Measurements from ENCODE around the gene NFIX. TPM values are rescaled to one million over a fixed set of nuclear protein-coding genes. Genes with fewer than 3 reads are reported as not detected.

NFIX gene
- polyA plus RNA-seq, 1 donor (not counting 4 experiments of a cell fraction or from before 2014, with no cell fraction given) = 5.2 TPM

DNA sequence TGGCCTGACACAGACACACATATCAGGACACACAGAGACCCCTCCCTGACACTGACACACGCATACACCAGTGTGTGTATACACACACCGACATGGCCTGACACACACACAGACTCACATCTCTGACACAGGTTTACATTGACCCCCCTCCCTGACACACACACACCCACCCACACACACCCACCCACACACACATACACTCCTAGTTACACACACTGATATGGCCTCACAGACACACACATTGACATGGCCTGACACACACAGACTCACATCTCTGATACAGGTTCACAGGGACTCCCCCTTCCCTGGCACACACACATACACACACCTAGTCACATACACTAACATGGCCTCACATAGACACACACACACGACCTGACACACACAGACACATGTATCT is 4.4 kb upstream of the NFIX start:
- TF ChIP-seq EZH2 (IDR thresholded peaks at IDR 0.05; ENCODE audit: low read length) (no peak), CTCF (optimal IDR thresholded peaks at IDR 0.05 in 1 of 3, IDR thresholded peaks at IDR 0.05 in 1 of 3, conservative IDR thresholded peaks at IDR 0.05 in 1 of 3; ENCODE audit: extremely low read depth in 1 of 3, insufficient read depth in 2 of 3, low read length in 3 of 3) (no peak)
- H3K27me3 ChIP-seq (ENCODE audit: control insufficient read depth, extremely low read depth, insufficient read depth, low read length) = no peaks in the 10 kb centered on the region
- peak; percentile 9 for FAIRE-seq
- H3K36me3 ChIP-seq (ENCODE audit: control insufficient read depth in 2 of 2, extremely low read depth in 1 of 2, insufficient read depth in 2 of 2, low read length in 2 of 2) = no peaks in the 10 kb centered on the region
- no peak overlapping the region for H3K4me2 ChIP-seq (ENCODE audit: control insufficient read depth, extremely low read depth, insufficient read depth, low read depth, low read length)
- no peak overlapping the region for H3K4me3 ChIP-seq (ENCODE audit: control insufficient read depth in 2 of 3, extremely low read depth in 1 of 3, insufficient read depth in 2 of 3, low read depth in 1 of 3, low read length in 3 of 3)
- no peak overlapping the region for H2AFZ ChIP-seq (ENCODE audit: control insufficient read depth, low read length)
- dilution Hi-C loops (cut with MboI; ENCODE audit: extremely low pct_ligation_motif_present, low sequenced_read_pairs) = no loop called here
- H3K4me1 ChIP-seq (ENCODE audit: control insufficient read depth, extremely low read depth, insufficient read depth, low read length) = peaks cover 5% of the 10 kb centered on the region
- no peaks in the 10 kb centered on the region for H3K9me1 ChIP-seq (ENCODE audit: control insufficient read depth, extremely low read depth, insufficient read depth, low read length)
- peaks cover 2% of the 10 kb centered on the region for H3K9me3 ChIP-seq (ENCODE audit: control insufficient read depth, low read depth, low read length)
- peaks cover 7% of the 10 kb centered on the region for H3K79me2 ChIP-seq (ENCODE audit: control insufficient read depth, insufficient read depth, low read length)
- H3K9ac ChIP-seq (ENCODE audit: control insufficient read depth, extremely low read depth, insufficient read depth, low read length) = no peak overlapping the region
- no peak overlapping the region for H3K27ac ChIP-seq (ENCODE audit: control insufficient read depth, insufficient read depth, low read length)
- H4K20me1 ChIP-seq (ENCODE audit: control insufficient read depth, extremely low read depth, insufficient read depth, low read length) = no peaks in the 10 kb centered on the region
- DNase-seq (ENCODE audit: low read depth, low spot score) = no peak

- no peak overlapping the region for H3K4me3 ChIP-seq (ENCODE audit: control insufficient read depth in 2 of 3, extremely low read depth in 1 of 3, insufficient read depth in 2 of 3, low read depth in 1 of 3, low read length in 3 of 3)
- H3K79me2 ChIP-seq (ENCODE audit: control insufficient read depth, insufficient read depth, low read length) = peaks cover 11% of the 10 kb centered on the region
- no peak overlapping the region for H2AFZ ChIP-seq (ENCODE audit: control insufficient read depth, low read length)
- no peak overlapping the region for H3K4me2 ChIP-seq (ENCODE audit: control insufficient read depth, extremely low read depth, insufficient read depth, low read depth, low read length)
- dilution Hi-C loops (cut with MboI; ENCODE audit: extremely low pct_ligation_motif_present, low sequenced_read_pairs) = no loop called here
- no peak for FAIRE-seq
- no peaks in the 10 kb centered on the region for H3K27me3 ChIP-seq (ENCODE audit: control insufficient read depth, extremely low read depth, insufficient read depth, low read length)
- DNase-seq (ENCODE audit: low read depth, low spot score) = no peak
- peaks cover 2% of the 10 kb centered on the region for H3K9me3 ChIP-seq (ENCODE audit: control insufficient read depth, low read depth, low read length)
- H4K20me1 ChIP-seq (ENCODE audit: control insufficient read depth, extremely low read depth, insufficient read depth, low read length) = no peaks in the 10 kb centered on the region
- TF ChIP-seq EZH2 (IDR thresholded peaks at IDR 0.05; ENCODE audit: low read length) (no peak), CTCF (optimal IDR thresholded peaks at IDR 0.05 in 1 of 3, IDR thresholded peaks at IDR 0.05 in 1 of 3, conservative IDR thresholded peaks at IDR 0.05 in 1 of 3; ENCODE audit: extremely low read depth in 1 of 3, insufficient read depth in 2 of 3, low read length in 3 of 3) (no peak)
- H3K9me1 ChIP-seq (ENCODE audit: control insufficient read depth, extremely low read depth, insufficient read depth, low read length) = no peaks in the 10 kb centered on the region
- H3K4me1 ChIP-seq (ENCODE audit: control insufficient read depth, extremely low read depth, insufficient read depth, low read length) = peaks cover 5% of the 10 kb centered on the region
- H3K36me3 ChIP-seq (ENCODE audit: control insufficient read depth in 2 of 2, extremely low read depth in 1 of 2, insufficient read depth in 2 of 2, low read length in 2 of 2) = no peaks in the 10 kb centered on the region
- no peak overlapping the region for H3K9ac ChIP-seq (ENCODE audit: control insufficient read depth, extremely low read depth, insufficient read depth, low read length)
- no peak overlapping the region for H3K27ac ChIP-seq (ENCODE audit: control insufficient read depth, insufficient read depth, low read length)
These were observed 4.0 kb upstream of the NFIX start for GRCh38 chr19:12991296-12991695.
